ENCODE measurements around the gene WASL.

The WASL gene

GRCh38 chr7:123674399-123675180 lies 74.2 kb downstream of the WASL start:
- ChIA-PET POLR2A (no interaction called here), CTCF (interaction anchor here (0.9 to 1.4 kb wide), 3 partner anchors 50 to 198 kb away, joined by 3 read pairs; no protein-coding TSS in a partner anchor)
- no peak for TF ChIP-seq CTCF (IDR thresholded peaks at IDR 0.05; ENCODE audit: control extremely low read depth, extremely low read depth, low read depth, missing control alignments)
- DNase-seq (ENCODE audit: extremely low spot score): no peak

- TF ChIP-seq CTCF (IDR thresholded peaks at IDR 0.05; ENCODE audit: control extremely low read depth, extremely low read depth, low read depth, missing control alignments): no peak
- no peak for DNase-seq (ENCODE audit: extremely low spot score)
- ChIA-PET POLR2A (no interaction called here), CTCF (interaction anchor here (1.2 to 1.4 kb wide), 2 partner anchors 191 to 199 kb away, joined by 3 read pairs; no protein-coding TSS in a partner anchor)
Observed at GRCh38 chr7:123673752-123674398, 74.9 kb downstream of the WASL start.

- DNase-seq (ENCODE audit: extremely low spot score): no peak
- CTCF ChIA-PET: interaction anchor here (1.0 to 1.2 kb wide), 2 partner anchors 9 to 192 kb away, joined by 3 read pairs; no protein-coding TSS in a partner anchor
- TF ChIP-seq CTCF (IDR thresholded peaks at IDR 0.05; ENCODE audit: control extremely low read depth, extremely low read depth, low read depth, missing control alignments): no peak
- POLR2A ChIA-PET: no interaction called here
Observed at GRCh38 chr7:123673137-123673732, 75.6 kb downstream of the WASL start.

- TF ChIP-seq CTCF (IDR thresholded peaks at IDR 0.05; ENCODE audit: control extremely low read depth, extremely low read depth, low read depth, missing control alignments): no peak
- DNase-seq (ENCODE audit: extremely low spot score): no peak
- ChIA-PET CTCF (interaction anchor here (0.9 to 1.3 kb wide), 3 partner anchors 13 to 34 kb away, joined by 3 to 5 read pairs (median 3); no protein-coding TSS in a partner anchor), POLR2A (no interaction called here)
Observed at GRCh38 chr7:123669485-123669884, 79.3 kb downstream of the WASL start.

- no peak for DNase-seq (ENCODE audit: extremely low spot score)
- POLR2A ChIA-PET: no interaction called here
- CTCF ChIA-PET: interaction anchor here (0.8 to 1.4 kb wide), 4 partner anchors 10 to 198 kb away, joined by 3 read pairs; no protein-coding TSS in a partner anchor
- no peak for TF ChIP-seq CTCF (IDR thresholded peaks at IDR 0.05; ENCODE audit: control extremely low read depth, extremely low read depth, low read depth, missing control alignments)
Observed at GRCh38 chr7:123666492-123666891, 82.3 kb downstream of the WASL start.

- TF ChIP-seq CTCF (IDR thresholded peaks at IDR 0.05; ENCODE audit: control extremely low read depth, extremely low read depth, low read depth, missing control alignments): no peak
- ChIA-PET POLR2A (no interaction called here), CTCF (interaction anchor here (0.8 to 1.4 kb wide), 3 partner anchors 9 to 198 kb away, joined by 3 read pairs; no protein-coding TSS in a partner anchor)
- DNase-seq (ENCODE audit: extremely low spot score): no peak
Observed at GRCh38 chr7:123665896-123666295, 82.9 kb downstream of the WASL start.

All from GM10248 (cell line).